RCC 7860 (cell line): ENCODE measurements around the gene MARK4.

Experiments
- DNase-seq: peaks from one replicate; pipeline ENCODE4 v3.0.0-alpha.2; 2015; ENCODE audit warnings: low spot score
- FAIRE-seq: peaks from 2 replicates; lab custom pipeline; 2012; peaks lifted over from hg19 to GRCh38; lab: Jason Lieb, UNC

The MARK4 gene

DNA sequence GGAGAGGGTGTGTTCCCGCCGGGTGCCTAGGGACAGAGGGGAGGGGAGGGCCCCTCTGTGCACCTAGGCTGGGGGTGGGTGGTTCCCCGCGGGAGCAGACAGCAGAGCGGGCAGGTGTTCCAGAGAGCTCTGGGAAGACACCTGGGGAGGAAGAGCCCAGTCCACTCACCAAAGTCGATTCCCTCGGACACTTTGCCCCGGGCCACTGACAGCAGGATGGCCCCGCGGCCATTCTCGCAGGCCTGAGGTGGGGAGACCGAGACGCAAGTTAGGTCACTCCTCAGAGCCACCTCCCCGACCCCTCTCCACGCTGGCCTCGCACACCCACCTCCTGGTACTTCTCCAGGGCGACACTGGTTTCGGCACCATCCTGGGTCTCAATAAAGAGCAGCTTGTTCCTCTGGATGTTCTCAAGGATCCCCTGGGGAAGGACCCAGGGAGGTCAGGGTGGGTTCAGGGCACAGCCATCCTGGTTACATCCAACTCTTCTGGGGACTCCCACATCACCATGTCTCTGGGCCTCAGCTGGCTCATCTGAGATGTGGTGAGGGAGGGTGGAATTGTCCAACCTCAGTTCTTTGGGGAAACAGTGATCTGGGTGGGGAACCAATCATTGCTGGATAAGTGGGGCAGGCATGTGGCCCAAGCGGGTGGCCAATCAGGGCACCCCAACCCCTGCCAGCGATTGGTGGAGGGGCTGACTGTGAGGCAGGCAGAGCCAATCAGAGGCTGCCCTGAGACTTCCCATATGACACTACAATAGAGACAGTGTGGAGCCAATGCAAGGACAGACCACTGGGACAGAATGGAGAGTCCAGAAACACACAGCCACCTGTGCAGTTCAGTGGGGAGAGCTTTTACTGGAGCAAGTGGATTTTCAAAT, 102.1 kb downstream of the MARK4 start:
- FAIRE-seq = no peak
- DNase-seq = no peak

GRCh38 chr19:45354241-45354842, 103.3 kb downstream of the MARK4 start:
- no peak for FAIRE-seq
- no peak for DNase-seq
